ENCODE results near the gene DOK5. TPM values are rescaled to one million over a fixed set of nuclear protein-coding genes. Genes with fewer than 3 reads are reported as not detected.

The DOK5 gene
- total RNA-seq, 1 donor, result 14.1 TPM

- TF ChIP-seq, protein P1, sequence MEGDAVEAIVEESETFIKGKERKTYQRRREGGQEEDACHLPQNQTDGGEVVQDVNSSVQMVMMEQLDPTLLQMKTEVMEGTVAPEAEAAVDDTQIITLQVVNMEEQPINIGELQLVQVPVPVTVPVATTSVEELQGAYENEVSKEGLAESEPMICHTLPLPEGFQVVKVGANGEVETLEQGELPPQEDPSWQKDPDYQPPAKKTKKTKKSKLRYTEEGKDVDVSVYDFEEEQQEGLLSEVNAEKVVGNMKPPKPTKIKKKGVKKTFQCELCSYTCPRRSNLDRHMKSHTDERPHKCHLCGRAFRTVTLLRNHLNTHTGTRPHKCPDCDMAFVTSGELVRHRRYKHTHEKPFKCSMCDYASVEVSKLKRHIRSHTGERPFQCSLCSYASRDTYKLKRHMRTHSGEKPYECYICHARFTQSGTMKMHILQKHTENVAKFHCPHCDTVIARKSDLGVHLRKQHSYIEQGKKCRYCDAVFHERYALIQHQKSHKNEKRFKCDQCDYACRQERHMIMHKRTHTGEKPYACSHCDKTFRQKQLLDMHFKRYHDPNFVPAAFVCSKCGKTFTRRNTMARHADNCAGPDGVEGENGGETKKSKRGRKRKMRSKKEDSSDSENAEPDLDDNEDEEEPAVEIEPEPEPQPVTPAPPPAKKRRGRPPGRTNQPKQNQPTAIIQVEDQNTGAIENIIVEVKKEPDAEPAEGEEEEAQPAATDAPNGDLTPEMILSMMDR (IDR thresholded peaks at IDR 0.05; ENCODE audit: extremely low read depth, low read depth, low read length), result no peak
- H3K4me3 ChIP-seq (ENCODE audit: insufficient read depth, low read length), result no peak overlapping the region
- H3K36me3 ChIP-seq (ENCODE audit: insufficient read depth, low read length), result no peaks in the 10 kb centered on the region
- no peaks in the 10 kb centered on the region for H3K9me3 ChIP-seq (ENCODE audit: low read depth, low read length)
- no peak overlapping the region for H2AFZ ChIP-seq (ENCODE audit: low read length)
- no peak for DNase-seq (ENCODE audit: insufficient read length, low spot score, missing footprints)
- no peaks in the 10 kb centered on the region for H3K4me1 ChIP-seq (ENCODE audit: insufficient read depth, low read length)
- no peak overlapping the region for H3K27ac ChIP-seq (ENCODE audit: low read depth, low read length)
- no peaks in the 10 kb centered on the region for H3K79me2 ChIP-seq (ENCODE audit: insufficient read depth, low read length)
- H3K4me2 ChIP-seq (ENCODE audit: insufficient read depth, low read length), result no peak overlapping the region
- H4K20me1 ChIP-seq (ENCODE audit: insufficient read depth, low read length), result no peaks in the 10 kb centered on the region
- H3K27me3 ChIP-seq (ENCODE audit: insufficient read depth, low read length), result no peaks in the 10 kb centered on the region
Observed at GRCh38 chr20:54577637-54578036, 102.2 kb downstream of the DOK5 start.

DNA sequence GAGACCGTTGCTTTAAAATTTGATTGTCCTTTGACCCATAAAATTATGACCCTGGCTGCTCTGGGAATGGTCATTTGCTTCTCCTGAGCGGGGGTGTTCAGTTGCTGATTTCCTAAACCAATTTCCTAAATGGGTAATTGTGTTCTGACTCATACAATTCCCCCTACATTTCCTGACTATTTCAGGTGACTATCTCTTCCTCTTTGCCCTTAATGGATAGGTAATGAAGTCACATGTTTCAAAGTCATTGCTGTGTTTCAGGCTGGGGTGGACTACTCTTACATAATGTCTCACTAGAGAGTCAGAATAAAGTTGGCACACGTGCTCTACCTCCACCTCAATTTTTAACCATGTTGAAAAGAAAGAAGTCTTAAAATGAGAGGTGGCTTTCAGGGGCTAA, 109.8 kb downstream of the DOK5 start:
- no peaks in the 10 kb centered on the region for H3K9me3 ChIP-seq (ENCODE audit: low read depth, low read length)
- no peaks in the 10 kb centered on the region for H3K4me1 ChIP-seq (ENCODE audit: insufficient read depth, low read length)
- no peaks in the 10 kb centered on the region for H3K36me3 ChIP-seq (ENCODE audit: insufficient read depth, low read length)
- no peaks in the 10 kb centered on the region for H3K27me3 ChIP-seq (ENCODE audit: insufficient read depth, low read length)
- H3K27ac ChIP-seq (ENCODE audit: low read depth, low read length), result no peak overlapping the region
- no peaks in the 10 kb centered on the region for H3K79me2 ChIP-seq (ENCODE audit: insufficient read depth, low read length)
- no peak for DNase-seq (ENCODE audit: insufficient read length, low spot score, missing footprints)
- TF ChIP-seq, protein P1 (IDR thresholded peaks at IDR 0.05; ENCODE audit: extremely low read depth, low read depth, low read length), result no peak
- H3K4me2 ChIP-seq (ENCODE audit: insufficient read depth, low read length), result no peak overlapping the region
- H2AFZ ChIP-seq (ENCODE audit: low read length), result no peak overlapping the region
- no peaks in the 10 kb centered on the region for H4K20me1 ChIP-seq (ENCODE audit: insufficient read depth, low read length)
- no peak overlapping the region for H3K4me3 ChIP-seq (ENCODE audit: insufficient read depth, low read length)

GRCh38 chr20:54587408-54587807, 112.0 kb downstream of the DOK5 start:
- Histone ChIP-seq H3K36me3 (ENCODE audit: insufficient read depth, low read length) (no peaks in the 10 kb centered on the region), H3K79me2 (ENCODE audit: insufficient read depth, low read length) (no peaks in the 10 kb centered on the region), H2AFZ (ENCODE audit: low read length) (no peak overlapping the region), H3K4me1 (ENCODE audit: insufficient read depth, low read length) (no peaks in the 10 kb centered on the region), H3K4me3 (ENCODE audit: insufficient read depth, low read length) (no peak overlapping the region), H3K9me3 (ENCODE audit: low read depth, low read length) (no peaks in the 10 kb centered on the region), H3K4me2 (ENCODE audit: insufficient read depth, low read length) (no peak overlapping the region), H4K20me1 (ENCODE audit: insufficient read depth, low read length) (no peaks in the 10 kb centered on the region), H3K27me3 (ENCODE audit: insufficient read depth, low read length) (no peaks in the 10 kb centered on the region), H3K27ac (ENCODE audit: low read depth, low read length) (no peak overlapping the region)
- TF ChIP-seq, protein P1 (IDR thresholded peaks at IDR 0.05; ENCODE audit: extremely low read depth, low read depth, low read length), result no peak
- DNase-seq (ENCODE audit: insufficient read length, low spot score, missing footprints), result no peak

DNA sequence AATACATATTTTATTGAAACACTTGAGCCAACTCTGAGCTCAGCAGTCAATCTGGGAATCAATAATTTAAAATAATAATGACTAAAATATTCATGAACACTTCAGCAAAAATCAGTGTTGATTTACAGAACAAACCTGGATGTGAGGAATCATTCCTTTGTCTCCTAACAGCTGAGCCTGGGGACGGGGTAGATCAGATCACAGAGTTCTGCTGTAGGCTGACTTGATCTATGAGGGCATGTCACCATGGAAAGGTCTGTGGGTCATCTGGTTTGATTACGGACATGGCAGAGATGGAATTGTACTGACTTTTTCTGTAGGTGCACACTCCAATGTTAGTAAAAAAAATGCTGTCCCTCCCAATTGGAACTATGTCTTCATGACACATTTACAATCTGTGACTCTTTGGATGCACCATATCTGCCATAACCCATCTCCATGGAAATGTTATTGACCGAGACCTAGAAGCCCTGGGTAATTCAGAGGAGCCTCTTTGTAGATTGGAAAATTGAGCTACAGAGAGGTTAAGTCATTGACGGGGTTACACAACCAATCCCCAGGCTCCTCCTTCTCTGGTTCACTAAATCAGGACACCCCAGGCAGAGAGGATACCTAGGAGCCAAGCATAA, 114.1 kb downstream of the DOK5 start:
- H3K4me1 ChIP-seq (ENCODE audit: insufficient read depth, low read length), result no peaks in the 10 kb centered on the region
- H3K4me2 ChIP-seq (ENCODE audit: insufficient read depth, low read length), result no peak overlapping the region
- TF ChIP-seq, protein P1 (IDR thresholded peaks at IDR 0.05; ENCODE audit: extremely low read depth, low read depth, low read length), result no peak
- DNase-seq (ENCODE audit: insufficient read length, low spot score, missing footprints), result no peak
- no peak overlapping the region for H2AFZ ChIP-seq (ENCODE audit: low read length)
- no peaks in the 10 kb centered on the region for H3K9me3 ChIP-seq (ENCODE audit: low read depth, low read length)
- H4K20me1 ChIP-seq (ENCODE audit: insufficient read depth, low read length), result no peaks in the 10 kb centered on the region
- H3K27me3 ChIP-seq (ENCODE audit: insufficient read depth, low read length), result no peaks in the 10 kb centered on the region
- no peaks in the 10 kb centered on the region for H3K36me3 ChIP-seq (ENCODE audit: insufficient read depth, low read length)
- H3K4me3 ChIP-seq (ENCODE audit: insufficient read depth, low read length), result no peak overlapping the region
- H3K27ac ChIP-seq (ENCODE audit: low read depth, low read length), result no peak overlapping the region
- H3K79me2 ChIP-seq (ENCODE audit: insufficient read depth, low read length), result no peaks in the 10 kb centered on the region

Measured in osteoblast (primary cell).